IMR-90 (cell line): ENCODE results near the gene AP4M1. TPM values are rescaled to one million over a fixed set of nuclear protein-coding genes. Genes with fewer than 3 reads are reported as not detected.

Experiments used
- ATAC-seq: fragments of 200-7000 bp; cut with Tn5 transposase; 2 replicates; pipeline ENCODE4 v1.9.1; 2020; ENCODE audit warnings: low read depth, mild to moderate bottlenecking, moderate library complexity
- BruUV-seq: library from RNA; stranded (reverse); fragments of 400-500 nt; replicated peaks from 2 replicates; lab custom pipeline; 2021; lab: Mats Ljungman, UMichigan
- CTCF ChIA-PET: fragments of 300-600 bp; formaldehyde crosslinking; extraction: SDS; loops from one replicate; lab custom pipeline; 2021; ENCODE audit warnings: antibody characterized with exemption; lab: Yijun Ruan, JAX
- POLR2A ChIA-PET: fragments of 300-600 bp; sonication (Branson Sonifier 250); formaldehyde crosslinking; loops from one replicate; lab custom pipeline; 2022; ENCODE audit warnings: antibody characterized with exemption; ENCODE audit not compliant: unreplicated experiment; lab: Charles Lee
- DNase-seq: peaks from one replicate; pipeline ENCODE4 v3.0.0; 2013
- H2AFZ ChIP-seq: replicated peaks from 2 replicates; pipeline ENCODE3; 2013; ENCODE audit warnings: low read length, mild to moderate bottlenecking; ENCODE audit not compliant: poor library complexity
- H2AK5ac ChIP-seq: 2 replicates; pipeline ENCODE4 v1.6.1; 2013; ENCODE audit warnings: low read depth, low read length, inconsistent platforms
- H2AK9ac ChIP-seq: replicated peaks from 2 replicates; pipeline ENCODE3; 2013; ENCODE audit warnings: mild to moderate bottlenecking, low read depth, low read length, moderate library complexity; ENCODE audit not compliant: poor library complexity
- H2BK120ac ChIP-seq: 2 replicates; pipeline ENCODE4 v1.6.1; 2013; ENCODE audit warnings: low read depth, low read length, inconsistent platforms
- H2BK15ac ChIP-seq: 3 replicates; pipeline ENCODE4 v1.6.1; 2013; ENCODE audit warnings: low read depth, low read length, inconsistent platforms
- H2BK20ac ChIP-seq: 2 replicates; pipeline ENCODE4 v1.6.1; 2013; ENCODE audit warnings: low read depth, mild to moderate bottlenecking, inconsistent platforms, low read length, moderate library complexity
- H2BK5ac ChIP-seq: 2 replicates; pipeline ENCODE4 v1.6.1; 2013; ENCODE audit warnings: mild to moderate bottlenecking, low read depth, low read length, inconsistent platforms; ENCODE audit not compliant: poor library complexity, severe bottlenecking
- H3K14ac ChIP-seq: replicated peaks from 2 replicates; pipeline ENCODE4 v1.6.1; 2013; ENCODE audit warnings: low read depth, low read length, inconsistent platforms
- H3K18ac ChIP-seq: 2 replicates; pipeline ENCODE4 v1.6.1; 2013; ENCODE audit warnings: low read depth, low read length, control low read depth
- H3K23ac ChIP-seq: 2 replicates; pipeline ENCODE4 v1.6.1; 2013; ENCODE audit warnings: low read depth, low read length, inconsistent platforms
- H3K27ac ChIP-seq: 2 replicates; pipeline ENCODE4 v1.5.1; 2013; ENCODE audit warnings: mild to moderate bottlenecking, control low read depth, low read length; ENCODE audit not compliant: insufficient read depth
- H3K27me3 ChIP-seq: 2 replicates; pipeline ENCODE4 v1.6.1; 2013; ENCODE audit warnings: low read length; ENCODE audit not compliant: control insufficient read depth, insufficient read depth
- H3K36me3 ChIP-seq: 2 replicates; pipeline ENCODE4 v1.6.1; 2013; ENCODE audit warnings: low read length, mixed read lengths; ENCODE audit not compliant: control insufficient read depth, insufficient read depth
- H3K4ac ChIP-seq: 2 replicates; pipeline ENCODE4 v1.6.1; 2013; ENCODE audit warnings: low read depth, low read length, inconsistent platforms
- H3K4me1 ChIP-seq: 2 replicates; pipeline ENCODE4 v1.6.1; 2013; ENCODE audit warnings: low read length, mixed read lengths; ENCODE audit not compliant: control insufficient read depth, insufficient read depth
- H3K4me2 ChIP-seq: 2 replicates; pipeline ENCODE4 v1.6.1; 2013; ENCODE audit warnings: low read depth, mild to moderate bottlenecking, control low read depth, low read length, moderate library complexity
- H3K4me3 ChIP-seq: 2 replicates; pipeline ENCODE4 v1.5.1; 2013; ENCODE audit warnings: low read depth, mild to moderate bottlenecking, control low read depth, low read length, moderate library complexity; ENCODE audit not compliant: insufficient read depth
- H3K56ac ChIP-seq: 2 replicates; pipeline ENCODE4 v1.6.1; 2013; ENCODE audit warnings: low read length, inconsistent platforms; ENCODE audit not compliant: insufficient read depth; ENCODE audit errors: extremely low read depth
- H3K79me1 ChIP-seq, 2 experiments: 2 replicates each; pipeline ENCODE4 v1.6.1; 2013; ENCODE audit warnings: low read length in 2 of 2, inconsistent platforms in 1 of 2, low read depth in 1 of 2
- H3K9ac ChIP-seq: 2 replicates; pipeline ENCODE4 v1.6.1; 2013; ENCODE audit warnings: low read depth, low read length, control low read depth
- H3K9me1 ChIP-seq: 2 replicates; pipeline ENCODE4 v1.6.1; 2013; ENCODE audit warnings: low read length, inconsistent platforms; ENCODE audit not compliant: insufficient read depth
- H3K9me3 ChIP-seq: 2 replicates; pipeline ENCODE4 v1.6.1; 2013; ENCODE audit warnings: low read length; ENCODE audit not compliant: control insufficient read depth, insufficient read depth
- H4K20me1 ChIP-seq: 2 replicates; pipeline ENCODE4 v1.6.1; 2013; ENCODE audit warnings: low read length, inconsistent platforms; ENCODE audit not compliant: insufficient read depth
- H4K5ac ChIP-seq: 2 replicates; pipeline ENCODE4 v1.6.1; 2013; ENCODE audit warnings: mild to moderate bottlenecking, low read depth, low read length, control low read depth
- H4K8ac ChIP-seq, 2 experiments: 2 replicates each; pipeline ENCODE4 v1.6.1; 2013; ENCODE audit warnings: low read depth in 2 of 2, low read length in 2 of 2, control low read depth in 1 of 2, inconsistent platforms in 1 of 2
- H4K91ac ChIP-seq: 2 replicates; pipeline ENCODE4 v1.6.1; 2013; ENCODE audit warnings: low read depth, low read length, inconsistent platforms; ENCODE audit not compliant: insufficient read depth
- CHD1 ChIP-seq: IDR thresholded peaks from 2 replicates; pipeline ENCODE4 v1.6.1; 2012; ENCODE audit warnings: low read depth, low read length, improper control_type of control experiment
- SMC3 ChIP-seq: fragments of 150-350 bp; IDR thresholded peaks from 2 replicates; pipeline ENCODE4 v1.6.1; 2016; ENCODE audit warnings: low read depth, mild to moderate bottlenecking, antibody characterized with exemption, low read length, moderate library complexity
- WGBS, 2 experiments: methylation state at CpG; one replicate each; pipeline versions ENCODE4 v1.1.5 to v1.1.7; 2013; ENCODE audit warnings: missing lambda C conversion rate in 2 of 2; ENCODE audit not compliant: insufficient read length in 1 of 2; ENCODE audit errors: extremely low coverage in 2 of 2; 5-methylcytosine and 5-hydroxymethylcytosine counted together
- dilution Hi-C: fragments of 300-500 bp; cut with HindIII; formaldehyde crosslinking; loops from one replicate; pipeline ENCODE4 v1.14.3; 2018; ENCODE audit warnings: low sequenced_read_pairs; ENCODE audit not compliant: unreplicated experiment
- in situ Hi-C: fragments of 300-500 bp; cut with MboI; formaldehyde crosslinking; loops from 3 replicates; pipeline ENCODE4 v1.14.3; 2019; ENCODE audit warnings: low sequenced_read_pairs, inconsistent platforms, mixed read lengths
- intact Hi-C: fragments of 100-400 bp; cut with micrococcal nuclease; formaldehyde crosslinking; loops from 2 replicates; pipeline ENCODE4 v1.10.0; 2022
- polyA plus RNA-seq, 3 experiments: library from polyadenylated mRNA; depleted of rRNA; stranded (reverse); fragments of >200 nt; gene quantifications; 2 replicates each; pipeline ENCODE4 v1.2.3, GENCODE V29; 2012; ENCODE audit warnings: low replicate concordance in 1 of 3
- total RNA-seq: library from RNA; depleted of rRNA; stranded (reverse); fragments of >200 nt; gene quantifications from 2 replicates; pipeline ENCODE4 v1.2.3, GENCODE V29; 2012
- TF ChIP-seq, protein P1 (sequence below): fragments of 150-350 bp; IDR thresholded peaks from 2 replicates; pipeline ENCODE4 v1.6.1; 2016; ENCODE audit warnings: low read depth, mild to moderate bottlenecking, low read length, moderate library complexity, borderline replicate concordance

AP4M1 gene
- total and polyA plus RNA-seq, 2 of the 4 experiments (the other 2 are of a cell fraction): 21.1 to 21.4 TPM

DNA sequence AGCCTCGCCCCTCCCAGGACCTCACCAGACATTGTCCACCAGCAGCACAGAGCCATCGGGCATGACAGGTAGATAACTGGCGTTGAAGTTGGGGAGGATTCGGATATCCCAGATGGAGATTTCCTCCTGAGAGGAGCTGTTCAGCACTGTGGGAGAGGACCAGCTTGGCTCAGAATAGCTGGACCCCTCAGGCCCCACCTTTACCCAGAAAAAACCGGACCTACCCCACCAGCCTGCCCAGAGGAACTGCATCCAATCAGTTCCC, 55.6 kb downstream of the AP4M1 start:
- Histone ChIP-seq H2BK15ac (no peak overlapping the region), H3K9me1 (peaks cover 2% of the 10 kb centered on the region; the same call in 1 of the 2 replicates), H3K14ac (no peak overlapping the region), H3K36me3 (peaks cover 39% of the 10 kb centered on the region), H3K56ac (no peak overlapping the region), H2BK5ac (no peak overlapping the region), H2BK20ac (no peak overlapping the region), H3K79me1 (peaks cover 19 to 60% of the 10 kb centered on the region in 2 experiments), H3K4me2 (peak overlapping the region; percentile 78; the same call in 1 of the 2 replicates), H2AK9ac (no peak overlapping the region), H3K9ac (0 out of 2 replicates have a peak overlapping the region, but pooled peaks have one; percentile 7), H3K18ac (no peak overlapping the region), H2AK5ac (no peak overlapping the region), H2AFZ (no peak overlapping the region), H3K4me3 (no peak overlapping the region), H3K27me3 (no peaks in the 10 kb centered on the region), H3K4ac (no peak overlapping the region), H3K9me3 (no peaks in the 10 kb centered on the region), H3K4me1 (peaks cover 6% of the 10 kb centered on the region), H4K8ac (no peak overlapping the region), H4K5ac (no peak overlapping the region), H4K91ac (no peak overlapping the region), H2BK120ac (no peak overlapping the region), H3K27ac (no peak overlapping the region), H3K23ac (peak overlapping the region; percentile 70; the same call in 1 of the 2 replicates), H4K20me1 (peaks cover 23% of the 10 kb centered on the region)
- in situ Hi-C loops: no loop called here
- CTCF ChIA-PET: interaction anchor here (1.0 kb wide), 1 partner anchor 8 kb away, joined by 3 read pairs; the partner anchor contains the start of gene LAMTOR4
- DNase-seq (no peak), ATAC-seq (no peak)
- TF ChIP-seq CHD1 (no peak), SMC3 (no peak)
- TF ChIP-seq, protein P1, sequence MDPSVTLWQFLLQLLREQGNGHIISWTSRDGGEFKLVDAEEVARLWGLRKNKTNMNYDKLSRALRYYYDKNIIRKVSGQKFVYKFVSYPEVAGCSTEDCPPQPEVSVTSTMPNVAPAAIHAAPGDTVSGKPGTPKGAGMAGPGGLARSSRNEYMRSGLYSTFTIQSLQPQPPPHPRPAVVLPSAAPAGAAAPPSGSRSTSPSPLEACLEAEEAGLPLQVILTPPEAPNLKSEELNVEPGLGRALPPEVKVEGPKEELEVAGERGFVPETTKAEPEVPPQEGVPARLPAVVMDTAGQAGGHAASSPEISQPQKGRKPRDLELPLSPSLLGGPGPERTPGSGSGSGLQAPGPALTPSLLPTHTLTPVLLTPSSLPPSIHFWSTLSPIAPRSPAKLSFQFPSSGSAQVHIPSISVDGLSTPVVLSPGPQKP: no peak
- dilution Hi-C loops: no loop called here
- intact Hi-C loops: no loop called here
- POLR2A ChIA-PET: interaction anchor here (1.2 kb wide), 1 partner anchor 8 kb away, joined by 3 read pairs; the partner anchor contains the start of gene LAMTOR4
- WGBS, 2 experiments: no CpG with 5 or more reads among the region's 5 CpGs
- BruUV-seq: no TSS peak
